H9 (cell line): ENCODE data around the gene TTLL9. TPM values are rescaled to one million over a fixed set of nuclear protein-coding genes. Genes with fewer than 3 reads are reported as not detected.

Experiments
- DNase-seq: peaks from one replicate; pipeline ENCODE4 v3.0.0-alpha.2; 2017
- H2AFZ ChIP-seq: one replicate; pipeline ENCODE4 v1.6.1; 2013; ENCODE audit warnings: mild to moderate bottlenecking, low read length, control low read depth, moderate library complexity
- H2AK5ac ChIP-seq: 2 replicates; pipeline ENCODE4 v1.6.1; 2013; ENCODE audit warnings: low read length, control low read depth, mixed read lengths; ENCODE audit not compliant: insufficient read length
- H2BK120ac ChIP-seq: one replicate; pipeline ENCODE4 v1.6.1; 2013; ENCODE audit warnings: low read depth, mild to moderate bottlenecking, low read length, control low read depth, inconsistent platforms; ENCODE audit not compliant: poor library complexity, severe bottlenecking
- H2BK12ac ChIP-seq: 2 replicates; pipeline ENCODE4 v1.6.1; 2013; ENCODE audit warnings: low read length, control low read depth, mixed read lengths, low read depth; ENCODE audit not compliant: insufficient read length
- H2BK15ac ChIP-seq: 2 replicates; pipeline ENCODE4 v1.6.1; 2013; ENCODE audit warnings: low read depth, low read length, control low read depth
- H2BK20ac ChIP-seq: one replicate; pipeline ENCODE4 v1.6.1; 2013; ENCODE audit warnings: low read depth, mild to moderate bottlenecking, low read length, control low read depth, inconsistent platforms; ENCODE audit not compliant: poor library complexity, severe bottlenecking
- H2BK5ac ChIP-seq: 2 replicates; pipeline ENCODE4 v1.6.1; 2013; ENCODE audit warnings: low read length, control low read depth, mixed read lengths; ENCODE audit not compliant: insufficient read length
- H3K14ac ChIP-seq: 2 replicates; pipeline ENCODE4 v1.6.1; 2013; ENCODE audit warnings: low read length, control low read depth; ENCODE audit not compliant: insufficient read depth
- H3K18ac ChIP-seq: 2 replicates; pipeline ENCODE4 v1.6.1; 2013; ENCODE audit warnings: low read depth, mild to moderate bottlenecking, mixed read lengths, low read length, control low read depth; ENCODE audit not compliant: insufficient read length
- H3K23ac ChIP-seq: 2 replicates; pipeline ENCODE4 v1.6.1; 2013; ENCODE audit warnings: low read length, control low read depth, mixed read lengths, low read depth; ENCODE audit not compliant: insufficient read length
- H3K23me2 ChIP-seq: 2 replicates; pipeline ENCODE4 v1.6.1; 2013; ENCODE audit warnings: low read depth, mild to moderate bottlenecking, mixed read lengths, low read length, control low read depth; ENCODE audit not compliant: insufficient read length, poor library complexity, severe bottlenecking
- H3K27ac ChIP-seq: 2 replicates; pipeline ENCODE4 v1.5.1; 2013; ENCODE audit warnings: low read length, control low read depth, mixed read lengths, low read depth; ENCODE audit not compliant: insufficient read length
- H3K27me3 ChIP-seq: 2 replicates; pipeline ENCODE4 v1.6.1; 2013; ENCODE audit warnings: low read length, control low read depth, inconsistent platforms; ENCODE audit not compliant: insufficient read depth
- H3K4ac ChIP-seq: 2 replicates; pipeline ENCODE4 v1.6.1; 2013; ENCODE audit warnings: low read depth, mild to moderate bottlenecking, control low read depth, inconsistent platforms, low read length, moderate library complexity
- H3K4me1 ChIP-seq: 2 replicates; pipeline ENCODE4 v1.6.1; 2013; ENCODE audit warnings: low read length, control low read depth, inconsistent platforms; ENCODE audit not compliant: insufficient read depth
- H3K4me2 ChIP-seq: 2 replicates; pipeline ENCODE4 v1.6.1; 2013; ENCODE audit warnings: low read length, control low read depth, mixed read lengths; ENCODE audit not compliant: insufficient read length, insufficient read depth
- H3K56ac ChIP-seq: 2 replicates; pipeline ENCODE4 v1.6.1; 2013; ENCODE audit warnings: low read depth, mild to moderate bottlenecking, mixed read lengths, low read length, control low read depth; ENCODE audit not compliant: insufficient read length
- H3K79me1 ChIP-seq: 2 replicates; pipeline ENCODE4 v1.6.1; 2013; ENCODE audit warnings: low read depth, mild to moderate bottlenecking, moderate library complexity, low read length, control low read depth, inconsistent platforms; ENCODE audit not compliant: insufficient read depth, poor library complexity, severe bottlenecking
- H3K79me2 ChIP-seq: 2 replicates; pipeline ENCODE4 v1.6.1; 2013; ENCODE audit warnings: low read length, control low read depth, inconsistent platforms; ENCODE audit not compliant: insufficient read depth
- H3K9ac ChIP-seq: 2 replicates; pipeline ENCODE4 v1.6.1; 2013; ENCODE audit warnings: low read length, control low read depth, mixed read lengths; ENCODE audit not compliant: insufficient read length; ENCODE audit errors: extremely low read depth
- H3K9me3 ChIP-seq: one replicate; pipeline ENCODE4 v1.6.1; 2013; ENCODE audit warnings: low read depth, low read length, inconsistent platforms; ENCODE audit not compliant: control insufficient read depth
- H3T11ph ChIP-seq: one replicate; pipeline ENCODE4 v1.6.1; 2013; ENCODE audit warnings: mild to moderate bottlenecking, low read length, control low read depth, inconsistent platforms
- H4K20me1 ChIP-seq: one replicate; pipeline ENCODE4 v1.6.1; 2013; ENCODE audit not compliant: control insufficient read depth, insufficient read length, insufficient read depth
- H4K5ac ChIP-seq: 2 replicates; pipeline ENCODE4 v1.6.1; 2013; ENCODE audit warnings: low read depth, mild to moderate bottlenecking, mixed read lengths, low read length, control low read depth; ENCODE audit not compliant: insufficient read length
- H4K8ac ChIP-seq: replicated peaks from 2 replicates; pipeline ENCODE4 v1.6.1; 2013; ENCODE audit warnings: low read length, control low read depth, mixed read lengths, low read depth; ENCODE audit not compliant: insufficient read length
- H4K91ac ChIP-seq: 2 replicates; pipeline ENCODE4 v1.6.1; 2013; ENCODE audit warnings: low read depth, mild to moderate bottlenecking, moderate library complexity, mixed read lengths, low read length, control low read depth; ENCODE audit not compliant: insufficient read length
- H3K27ac Mint-ChIP-seq, 3 experiments: 2 replicates in 2 of 3; 3 replicates in 1 of 3; pipeline ENCODE4 v1.8.0; 2020 to 2021; ENCODE audit warnings: mixed read lengths in 3 of 3, mild to moderate bottlenecking in 1 of 3, moderate library complexity in 1 of 3
- H3K27me3 Mint-ChIP-seq: 2 replicates; pipeline ENCODE4 v1.8.0; 2021; ENCODE audit warnings: low read depth, mild to moderate bottlenecking, moderate library complexity, mixed read lengths
- H3K36me3 Mint-ChIP-seq, 3 experiments: 2 replicates in 2 of 3; 3 replicates in 1 of 3; pipeline ENCODE4 v1.8.0; 2020 to 2021; ENCODE audit warnings: low read depth in 3 of 3, mixed read lengths in 3 of 3; ENCODE audit not compliant: insufficient read depth in 1 of 3
- H3K4me1 Mint-ChIP-seq, 2 experiments: 2 replicates each; pipeline ENCODE4 v1.8.0; 2020; ENCODE audit warnings: mixed read lengths in 2 of 2
- H3K4me3 Mint-ChIP-seq, 2 experiments: 2 replicates in 1 of 2; 3 replicates in 1 of 2; pipeline ENCODE4 v1.8.0; 2020 to 2021; ENCODE audit warnings: mild to moderate bottlenecking in 2 of 2, mixed read lengths in 2 of 2, moderate library complexity in 1 of 2
- H3K9me3 Mint-ChIP-seq, 2 experiments: 2 replicates in 1 of 2; 3 replicates in 1 of 2; pipeline ENCODE4 v1.8.0; 2020; ENCODE audit warnings: mild to moderate bottlenecking in 2 of 2, mixed read lengths in 2 of 2, moderate library complexity in 1 of 2
- CTCF ChIP-seq: fragments of 200-600 bp; sonication (generic); conservative IDR thresholded peaks from 3 replicates; pipeline ENCODE4 v1.8.0; 2021; ENCODE audit warnings: antibody characterized with exemption, mild to moderate bottlenecking
- WGBS: extraction: QIAGEN DNeasy Blood & Tissue Kit; methylation state at CpG from one replicate; pipeline ENCODE4 v1.1.7; 2013; ENCODE audit warnings: missing lambda C conversion rate, low lambda C conversion rate, mixed read lengths; ENCODE audit not compliant: insufficient read length; ENCODE audit errors: extremely low coverage; 5-methylcytosine and 5-hydroxymethylcytosine counted together
- total RNA-seq: library from RNA; stranded (reverse); gene quantifications from 2 replicates; pipeline ENCODE4 v1.2.1, GENCODE V29; 2021

The TTLL9 gene
- total RNA-seq, 1 experiment from 2014 or later: 0.20 TPM

GRCh38 chr20:31963889-31964288 is 93.5 kb downstream of the TTLL9 start:
- H3K23me2 ChIP-seq: peaks cover 7% of the 10 kb centered on the region
- peaks cover 73% of the 10 kb centered on the region for H3K27me3 Mint-ChIP-seq

More at GRCh38 chr20:31963889-31964288, 93.5 kb downstream of the TTLL9 start:
- no peak overlapping the region for H3K18ac ChIP-seq
- no peaks in the 10 kb centered on the region for H3K4me1 ChIP-seq
- H3K27me3 ChIP-seq: no peaks in the 10 kb centered on the region; the same call in 1 of the 2 replicates
- no peak overlapping the region for H2AFZ ChIP-seq
- no peak overlapping the region for H3K4me2 ChIP-seq
- H3T11ph ChIP-seq: no peak overlapping the region
- H2BK15ac ChIP-seq: no peak overlapping the region
- no peak overlapping the region for H4K8ac ChIP-seq
- H3K4ac ChIP-seq: no peak overlapping the region
- no peak overlapping the region for H3K27ac ChIP-seq
- peaks cover 12 to 26% of the 10 kb centered on the region in 2 experiments for H3K4me1 Mint-ChIP-seq
- H4K91ac ChIP-seq: no peak overlapping the region
- H3K23ac ChIP-seq: no peak overlapping the region
- no peaks in the 10 kb centered on the region for H3K79me1 ChIP-seq
- H2BK5ac ChIP-seq: no peak overlapping the region
- no peak overlapping the region for H3K27ac Mint-ChIP-seq
- H3K9ac ChIP-seq: no peak overlapping the region
- no peak overlapping the region for H2AK5ac ChIP-seq
- H3K79me2 ChIP-seq: no peaks in the 10 kb centered on the region
- no peak for DNase-seq
- no peak overlapping the region for H2BK20ac ChIP-seq
- no peak overlapping the region for H2BK12ac ChIP-seq
- no peaks in the 10 kb centered on the region; a peak in 1 of 5 replicates for H3K9me3 Mint-ChIP-seq
- H3K56ac ChIP-seq: no peak overlapping the region
- H4K5ac ChIP-seq: no peak overlapping the region
- H3K14ac ChIP-seq: no peak overlapping the region
- H4K20me1 ChIP-seq: no peaks in the 10 kb centered on the region
- no peaks in the 10 kb centered on the region for H3K9me3 ChIP-seq
- no peaks in the 10 kb centered on the region for H3K36me3 Mint-ChIP-seq
- WGBS: no CpG with 5 or more reads among the region's 6 CpGs
- H3K4me3 Mint-ChIP-seq: no peak overlapping the region
- no peak overlapping the region for H2BK120ac ChIP-seq
- no peak for TF ChIP-seq CTCF
